Stomach (tissue), 19 donors: ENCODE data around the gene RNF121. TPM values are rescaled to one million over a fixed set of nuclear protein-coding genes. Genes with fewer than 3 reads are reported as not detected.
"Not testable (repeated sequence)": the region's sequence is repeated elsewhere in the genome, so short reads cannot be mapped to it uniquely, and the experiment has no call there.

ENCODE experiments used
- DNase-seq, 2 donors: peaks; one replicate each; pipeline versions ENCODE4 v3.0.0 to v3.0.0-alpha.2; 2013 to 2019
- H3K27ac ChIP-seq, 5 donors: fragments of 200-600 bp in 4 of 5; sonication (generic) in 4 of 5; one replicate each; pipeline ENCODE4 v1.5.1; 2013 to 2019; ENCODE audit warnings: mild to moderate bottlenecking in 1 of 5, moderate library complexity in 1 of 5
- H3K27me3 ChIP-seq, 3 donors: fragments of 200-600 bp; sonication (generic); one replicate each; pipeline ENCODE4 v1.5.1; 2017 to 2019; ENCODE audit warnings: mixed run types in 1 of 3
- H3K36me3 ChIP-seq, 4 donors: fragments of 200-600 bp; sonication (generic); 1 replicate in 3 of 4; 2 replicates in 1 of 4; pipeline ENCODE4 v1.5.1; 2016 to 2019
- H3K4me1 ChIP-seq, 4 donors: fragments of 200-600 bp; sonication (generic); one replicate each; pipeline ENCODE4 v1.5.1; 2016 to 2019
- H3K4me3 ChIP-seq, 4 donors: fragments of 200-600 bp; sonication (generic) in 3 of 4; one replicate each; pipeline ENCODE4 v1.5.1; 2016 to 2019; ENCODE audit warnings: mild to moderate bottlenecking in 1 of 4
- H3K9me3 ChIP-seq, 4 donors: fragments of 200-600 bp; sonication (generic); one replicate each; pipeline ENCODE4 v1.5.1; 2016 to 2019
- EP300 ChIP-seq: sonication (generic); formaldehyde crosslinking; IDR thresholded peaks from one replicate; pipeline ENCODE4 v1.6.1; 2017; ENCODE audit warnings: antibody characterized with exemption
- POLR2A ChIP-seq, 4 donors: fragments of 450-650 bp; IDR thresholded peaks; one replicate each; pipeline ENCODE4 v1.6.1; 2016; ENCODE audit warnings: antibody characterized with exemption in 4 of 4, control low read depth in 2 of 4, mild to moderate bottlenecking in 1 of 4, moderate library complexity in 1 of 4
- POLR2AphosphoS5 ChIP-seq, 3 donors: sonication (generic); formaldehyde crosslinking; IDR thresholded peaks; one replicate each; pipeline ENCODE4 v1.6.1; 2016; ENCODE audit warnings: antibody characterized with exemption in 3 of 3
- WGBS, 5 donors: extraction: QIAGEN DNeasy Blood & Tissue Kit in 3 of 5; methylation state at CpG; one replicate each; pipeline versions ENCODE4 v1.1.5 to v1.1.7; 2013 to 2018; 5-methylcytosine and 5-hydroxymethylcytosine counted together
- intact Hi-C: fragments of 100-400 bp; cut with DNase I; formaldehyde crosslinking; loops from one replicate; pipeline ENCODE4 v1.15.1; 2023; ENCODE audit warnings: low total_unique reads
- long read RNA-seq, 10 donors: transcript quantifications; one replicate each; lab custom pipeline, GENCODE V29; 2026
- polyA plus RNA-seq, 3 donors: library from polyadenylated mRNA; stranded (reverse); fragments of 200-250 nt; gene quantifications; one replicate each; pipeline ENCODE4 v1.2.3, GENCODE V29; 2013
- total RNA-seq, 5 donors: library from RNA; depleted of rRNA; stranded (reverse); fragments of >200 nt; gene quantifications; one replicate each; pipeline versions ENCODE4 v1.1.0 to v1.2.3, GENCODE V29; 2014 to 2016
- TF ChIP-seq, protein P1 (sequence below), 7 experiments: fragments of 450-650 bp in 4 of 7; fragments of 200-600 bp in 3 of 7; sonication (generic) in 3 of 7; IDR thresholded peaks; one replicate each; pipeline ENCODE4 v1.5.1; 2016 to 2019; ENCODE audit warnings: antibody characterized with exemption in 7 of 7, control low read depth in 2 of 7, mild to moderate bottlenecking in 1 of 7
- donor health status: healthy with polysubstance abuse.
- donor health status: Bipolar disorder and iron deficiency.
- donor health status: healthy.

Gene RNF121
- total RNA-seq, result 100 to 1,000 TPM in 1 of 5 donors, 10 to 100 TPM in 4; 13.0 to 363 (median 24.3) TPM
- polyA plus RNA-seq, result 10 to 100 TPM; 10.0 to 17.7 (median 12.1) TPM
- long read RNA-seq, donor 1, partial matches to known transcripts, result 0 of 3 reads
- long read RNA-seq, donor 1, other reads (novel, unspliced or antisense), result 0 of 3 reads
- long read RNA-seq, donor 2, transcript RNF121-201 (9 exons, 2,625 nt), result major isoform, 5 of 7 reads
- long read RNA-seq, donor 2, partial matches to known transcripts, result 0 of 7 reads
- long read RNA-seq, donor 2, other reads (novel, unspliced or antisense), result 0 of 7 reads
- long read RNA-seq, donor 3, partial matches to known transcripts, result 0 of 3 reads
- long read RNA-seq, donor 3, other reads (novel, unspliced or antisense), result 0 of 3 reads
- long read RNA-seq, donor 4, result 0 reads
- long read RNA-seq, donor 5, transcript RNF121-201 (9 exons, 2,625 nt), result major isoform, 5 of 7 reads
- long read RNA-seq, donor 5, partial matches to known transcripts, result 0 of 7 reads
- long read RNA-seq, donor 5, other reads (novel, unspliced or antisense), result 0 of 7 reads
- long read RNA-seq, donor 6, transcript RNF121-201 (9 exons, 2,625 nt), result major isoform, 11 of 20 reads
- long read RNA-seq, donor 6, partial matches to known transcripts, result 0 of 20 reads
- long read RNA-seq, donor 6, other reads (novel, unspliced or antisense), result 0 of 20 reads
- long read RNA-seq, donor 7, partial matches to known transcripts, result 0 of 5 reads
- long read RNA-seq, donor 7, other reads (novel, unspliced or antisense), result 0 of 5 reads
- long read RNA-seq, donor 8, transcript RNF121-201 (9 exons, 2,625 nt), result major isoform, 5 of 5 reads
- long read RNA-seq, donor 8, partial matches to known transcripts, result 0 of 5 reads
- long read RNA-seq, donor 8, other reads (novel, unspliced or antisense), result 0 of 5 reads
- long read RNA-seq, donor 9, partial matches to known transcripts, result 0 of 5 reads
- long read RNA-seq, donor 9, other reads (novel, unspliced or antisense), result 0 of 5 reads
- long read RNA-seq, donor 10, partial matches to known transcripts, result 0 of 3 reads
- long read RNA-seq, donor 10, other reads (novel, unspliced or antisense), result 0 of 3 reads

DNA sequence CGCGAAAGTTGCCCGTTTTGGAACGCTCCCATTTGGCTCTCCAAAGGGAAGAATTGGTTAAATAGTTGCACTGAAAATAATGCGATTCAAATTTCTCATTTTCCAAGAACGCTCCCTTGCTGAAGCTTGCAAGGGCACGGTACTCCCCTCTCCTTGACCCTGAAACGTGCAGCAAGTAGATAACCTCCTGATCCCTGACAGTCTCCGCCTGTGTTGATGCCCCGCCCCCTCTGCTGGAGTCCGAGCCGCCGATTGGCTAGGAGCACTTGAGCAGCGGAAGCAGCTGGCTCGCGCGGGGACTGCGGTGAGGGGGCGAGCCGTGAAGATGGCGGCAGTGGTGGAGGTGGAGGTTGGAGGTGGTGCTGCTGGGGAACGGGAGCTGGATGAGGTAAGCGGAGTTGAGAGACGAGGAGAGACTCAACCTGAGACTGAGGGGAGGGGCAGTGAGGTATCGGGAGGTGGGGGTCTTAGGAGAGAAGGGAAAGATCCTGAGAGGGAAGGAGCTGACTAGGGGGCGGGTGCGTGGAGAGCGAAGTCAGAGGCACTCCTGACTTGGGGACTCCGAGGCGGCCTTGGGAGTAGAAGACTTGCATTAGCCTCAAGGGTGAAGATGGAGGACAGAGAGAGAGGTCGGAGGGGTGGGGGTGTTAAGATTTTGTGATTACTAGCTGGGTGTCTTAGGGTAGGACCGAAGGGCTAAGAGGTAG, at the start of gene RNF121:
Gene RNF121, plus strand, starts transcription at position 310 of the 707 bp plus-strand sequence. Its CDS starts 16 bp downstream, at position 326.
- intact Hi-C loops, result no loop called here

DNA sequence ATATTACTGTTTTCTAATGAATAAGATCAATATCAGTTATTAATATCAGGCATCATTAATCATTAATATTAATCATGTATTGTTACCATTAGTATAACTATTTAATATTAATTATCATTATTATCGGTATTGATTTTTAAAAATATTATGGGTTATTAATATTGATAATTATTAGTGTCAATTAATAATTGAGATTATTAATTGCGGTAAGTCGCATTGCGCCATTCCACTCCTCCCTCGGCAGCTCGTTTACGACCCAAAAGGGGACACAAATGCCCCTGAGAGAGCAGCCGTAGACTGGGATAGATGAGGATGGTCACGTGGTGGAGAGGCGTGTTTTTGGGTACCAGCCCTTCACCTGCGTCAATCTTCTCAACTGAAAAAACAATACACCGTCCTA, 43.0 kb upstream of the RNF121 start:
- H3K4me1 ChIP-seq, H3K27ac ChIP-seq, DNase-seq, H3K9me3 ChIP-seq, intact Hi-C loops, H3K27me3 ChIP-seq, H3K4me3 ChIP-seq: not testable (repeated sequence)
- H3K36me3 ChIP-seq, result peaks cover 0 to 11% (median 3%) of the 10 kb centered on the region in 4 donors
- WGBS, 5 donors, result 96 to 98% (median 97%) methylated on average over 12 of the region's 12 CpGs

More for the DNA sequence above, at the start of gene RNF121:
- Histone ChIP-seq H3K9me3 (no peaks in the 10 kb centered on the region), H3K36me3 (peaks cover 0 to 11% (median 10%) of the 10 kb centered on the region in 4 donors), H3K4me1 (peaks cover 12 to 64% (median 46%) of the 10 kb centered on the region in 4 donors), H3K4me3 (peak within 1 kb of the TSS; percentile 88 to 98 (median 93)), H3K27me3 (no peaks in the 10 kb centered on the region), H3K27ac (peak within 1 kb of the TSS; percentile 75 to 93 (median 91))
- peak; percentile 45 to 89 (median 55) for TF ChIP-seq POLR2AphosphoS5 (IDR thresholded peaks at IDR 0.05)
- TF ChIP-seq, protein P1, sequence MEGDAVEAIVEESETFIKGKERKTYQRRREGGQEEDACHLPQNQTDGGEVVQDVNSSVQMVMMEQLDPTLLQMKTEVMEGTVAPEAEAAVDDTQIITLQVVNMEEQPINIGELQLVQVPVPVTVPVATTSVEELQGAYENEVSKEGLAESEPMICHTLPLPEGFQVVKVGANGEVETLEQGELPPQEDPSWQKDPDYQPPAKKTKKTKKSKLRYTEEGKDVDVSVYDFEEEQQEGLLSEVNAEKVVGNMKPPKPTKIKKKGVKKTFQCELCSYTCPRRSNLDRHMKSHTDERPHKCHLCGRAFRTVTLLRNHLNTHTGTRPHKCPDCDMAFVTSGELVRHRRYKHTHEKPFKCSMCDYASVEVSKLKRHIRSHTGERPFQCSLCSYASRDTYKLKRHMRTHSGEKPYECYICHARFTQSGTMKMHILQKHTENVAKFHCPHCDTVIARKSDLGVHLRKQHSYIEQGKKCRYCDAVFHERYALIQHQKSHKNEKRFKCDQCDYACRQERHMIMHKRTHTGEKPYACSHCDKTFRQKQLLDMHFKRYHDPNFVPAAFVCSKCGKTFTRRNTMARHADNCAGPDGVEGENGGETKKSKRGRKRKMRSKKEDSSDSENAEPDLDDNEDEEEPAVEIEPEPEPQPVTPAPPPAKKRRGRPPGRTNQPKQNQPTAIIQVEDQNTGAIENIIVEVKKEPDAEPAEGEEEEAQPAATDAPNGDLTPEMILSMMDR (IDR thresholded peaks at IDR 0.05), result no peak
- TF ChIP-seq POLR2A (IDR thresholded peaks at IDR 0.05), result peak in 1 of 4 donors; percentile 55
- DNase-seq, result peak; percentile 98 to 99
- WGBS, 5 donors, result 0 to 1% (median 0%) methylated on average over 32 of the region's 32 CpGs

DNA sequence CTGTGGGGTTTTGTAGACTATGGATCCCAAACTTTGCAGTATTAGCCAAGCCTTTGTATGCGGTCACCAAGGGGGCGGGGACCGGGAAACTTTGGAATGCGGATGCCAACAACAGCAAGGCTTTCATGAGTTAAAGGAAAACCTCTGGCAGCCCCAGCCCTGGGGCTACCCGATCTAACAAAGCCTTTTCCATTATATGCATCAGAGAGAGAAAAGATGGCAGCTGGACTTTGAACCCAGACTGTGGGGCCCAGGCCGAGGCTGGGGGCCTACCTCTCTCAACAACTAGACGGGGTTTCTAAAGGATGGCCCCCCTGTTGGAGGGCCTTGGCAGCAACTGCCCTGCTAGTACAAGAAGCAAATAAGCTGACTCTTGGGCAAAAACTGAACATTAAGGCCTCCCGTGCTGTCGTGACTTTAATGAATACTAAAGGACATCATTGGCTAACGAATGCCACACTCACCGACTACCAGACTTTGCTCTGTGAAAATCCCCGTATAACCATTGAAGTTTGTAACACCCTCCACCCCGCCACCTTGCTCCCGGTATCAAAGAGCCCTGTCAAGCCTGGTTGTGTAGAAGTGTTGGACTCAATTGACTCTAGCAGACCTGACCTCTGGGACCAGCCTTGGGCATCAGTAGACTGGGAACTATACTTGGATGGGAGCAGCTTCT, 40.4 kb upstream of the RNF121 start:
- H3K27ac ChIP-seq, H3K4me1 ChIP-seq, H3K4me3 ChIP-seq, H3K27me3 ChIP-seq, intact Hi-C loops, H3K9me3 ChIP-seq, H3K36me3 ChIP-seq: not testable (repeated sequence)
- DNase-seq, result peak in 1 of 2 donors; percentile 74
- WGBS, 5 donors, result 56 to 74% (median 67%) methylated on average over 7 to 14 of the region's 14 CpGs

DNA sequence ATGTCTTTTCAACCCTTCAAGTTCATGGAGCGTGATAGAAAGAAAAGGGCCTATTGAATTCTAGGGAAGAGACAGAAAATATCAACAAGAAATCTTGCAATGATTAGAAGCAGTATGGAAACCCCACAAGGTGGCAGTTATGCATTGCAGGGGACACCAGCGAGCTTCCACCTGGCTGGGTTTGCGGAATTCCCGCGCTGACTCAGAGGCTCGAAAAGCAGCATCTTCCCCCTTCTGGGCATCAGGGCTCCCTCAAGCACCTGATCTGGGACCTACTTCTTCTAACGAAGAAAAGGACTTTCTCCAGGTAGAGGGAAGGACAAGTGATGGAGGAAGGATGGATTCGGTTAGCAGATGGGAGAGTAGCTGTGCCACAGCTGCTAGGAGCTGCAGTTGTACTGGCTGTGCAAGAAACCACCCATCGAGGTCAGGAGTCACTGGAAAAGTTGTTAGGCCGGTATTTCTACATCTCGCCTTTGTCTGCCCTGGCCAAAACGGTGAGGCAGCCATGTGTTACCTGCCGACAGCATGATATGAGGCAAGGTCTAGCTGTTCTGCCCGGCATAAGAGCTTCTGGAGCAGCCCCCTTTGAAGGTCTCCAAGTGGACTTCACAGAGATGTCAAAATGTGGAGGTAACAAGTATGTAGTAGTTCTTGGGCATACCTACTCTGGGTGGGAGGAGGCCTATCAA, 39.5 kb upstream of the RNF121 start:
- DNase-seq, result peak; percentile 21 to 34
- intact Hi-C loops, H3K4me1 ChIP-seq, H3K36me3 ChIP-seq, H3K27me3 ChIP-seq, H3K9me3 ChIP-seq, H3K27ac ChIP-seq, H3K4me3 ChIP-seq: not testable (repeated sequence)
- 64 to 89% (median 78%) methylated on average over 9 to 14 of the region's 14 CpGs for WGBS, 5 donors

DNA sequence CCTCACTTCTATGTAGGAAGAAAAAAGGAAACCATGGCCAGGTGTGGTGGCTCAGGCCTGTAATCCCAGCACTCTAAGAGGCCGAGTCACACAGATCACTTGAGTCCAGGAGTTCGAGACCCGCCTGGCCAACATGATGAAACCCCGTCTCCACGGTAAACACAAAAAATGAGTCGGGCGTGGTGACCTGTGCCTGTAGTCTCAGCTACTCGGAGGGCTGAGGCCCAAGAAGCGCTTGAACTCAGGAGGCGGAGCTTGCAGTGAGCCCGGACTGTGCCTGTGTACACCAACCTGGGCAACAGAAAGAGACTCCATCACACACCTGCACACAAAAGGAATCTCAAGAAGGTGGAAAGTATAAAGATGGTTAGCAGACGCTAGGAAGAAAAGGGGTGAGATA, 32.9 kb upstream of the RNF121 start:
- WGBS, 5 donors, result 89 to 98% (median 94%) methylated on average over 12 of the region's 12 CpGs
- Histone ChIP-seq H3K36me3 (peaks cover 0 to 6% (median 1%) of the 10 kb centered on the region in 4 donors), H3K27ac (no peak overlapping the region), H3K4me1 (no peaks in the 10 kb centered on the region), H3K27me3 (no peaks in the 10 kb centered on the region), H3K9me3 (no peaks in the 10 kb centered on the region), H3K4me3 (no peak overlapping the region)
- intact Hi-C loops, result no loop called here
- TF ChIP-seq, protein P1 (IDR thresholded peaks at IDR 0.05), result no peak
- no peak for TF ChIP-seq EP300
- no peak for TF ChIP-seq POLR2AphosphoS5 (IDR thresholded peaks at IDR 0.05)
- no peak for TF ChIP-seq POLR2A (IDR thresholded peaks at IDR 0.05)
- DNase-seq, result no peak

DNA sequence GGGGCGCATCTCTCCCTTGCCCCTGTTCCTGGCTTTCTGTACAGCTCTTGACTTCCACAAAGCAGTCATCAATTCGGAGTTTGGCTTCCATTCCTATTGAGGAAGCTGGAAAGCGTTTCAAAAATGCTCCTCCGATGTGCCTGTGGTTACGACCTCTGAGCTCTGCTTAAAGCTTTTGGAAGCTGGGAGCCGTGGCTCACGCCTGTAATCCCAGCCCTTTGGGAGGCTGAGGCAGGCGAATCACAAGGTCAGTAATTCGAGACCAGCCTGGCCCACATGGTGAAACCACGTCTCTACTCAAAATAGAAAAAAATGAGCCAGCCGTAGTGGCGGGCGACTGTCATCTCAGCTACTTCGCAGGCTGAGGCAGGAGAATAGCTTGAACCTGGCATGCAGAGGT, 27.7 kb upstream of the RNF121 start:
- H3K27ac ChIP-seq, intact Hi-C loops, H3K9me3 ChIP-seq, H3K4me1 ChIP-seq, DNase-seq, H3K4me3 ChIP-seq, H3K27me3 ChIP-seq: not testable (repeated sequence)
- WGBS, 5 donors, result 85 to 88% (median 87%) methylated on average over 14 of the region's 14 CpGs
- H3K36me3 ChIP-seq, result peaks cover 0 to 32% (median 24%) of the 10 kb centered on the region in 4 donors
